Activated T-cell treated with anti-CD3 and anti-CD28 coated beads, Interleukin-2, amount 50 U/mL, for 72 hours (primary cell): ENCODE results near the gene METAP1D. TPM values are rescaled to one million over a fixed set of nuclear protein-coding genes. Genes with fewer than 3 reads are reported as not detected.

Source experiments
- ATAC-seq, 2 donors: fragments of 150-1000 bp; cut with Tn5 transposase; replicated peaks in 1 of 2; 2 replicates each; pipeline ENCODE4 v1.10.0; 2021; ENCODE audit warnings: moderate library complexity in 2 of 2, mild to moderate bottlenecking in 1 of 2
- DNase-seq, 2 donors: peaks; one replicate each; pipeline ENCODE4 v3.0.0; 2021 to 2022; ENCODE audit warnings: mixed read lengths in 1 of 2
- H3K27ac Mint-ChIP-seq: one replicate; pipeline ENCODE4 v1.8.0; 2022; ENCODE audit warnings: mild to moderate bottlenecking, moderate library complexity, mixed read lengths
- H3K27me3 Mint-ChIP-seq: one replicate; pipeline ENCODE4 v1.8.0; 2022; ENCODE audit warnings: low read depth, mixed read lengths
- H3K36me3 Mint-ChIP-seq, 2 donors: one replicate each; pipeline ENCODE4 v1.8.0; 2022; ENCODE audit warnings: mixed read lengths in 2 of 2, mild to moderate bottlenecking in 1 of 2; ENCODE audit not compliant: insufficient read depth in 2 of 2
- H3K4me1 Mint-ChIP-seq: one replicate; pipeline ENCODE4 v1.8.0; 2022; ENCODE audit warnings: low read depth, mixed read lengths
- H3K4me3 Mint-ChIP-seq, 2 donors: one replicate each; pipeline ENCODE4 v1.8.0; 2022; ENCODE audit warnings: mild to moderate bottlenecking in 2 of 2, mixed read lengths in 2 of 2, moderate library complexity in 2 of 2
- H3K9me3 Mint-ChIP-seq, 2 donors: one replicate each; pipeline ENCODE4 v1.8.0; 2022; ENCODE audit warnings: mixed read lengths in 2 of 2
- total RNA-seq, 2 donors: library from RNA; stranded (reverse); gene quantifications; one replicate each; pipeline ENCODE4 v1.2.3, GENCODE V29; 2022

METAP1D gene
- total RNA-seq, 2 donors from 2014 or later: 4.4 to 9.9 TPM

GRCh38 chr2:172007372-172007771 lies 7.6 kb downstream of the METAP1D start:
- DNase-seq: no peak
- H3K27ac Mint-ChIP-seq: no peak overlapping the region
- H3K36me3 Mint-ChIP-seq: peaks cover 0 to 3% of the 10 kb centered on the region in 2 donors
- peaks cover 22% of the 10 kb centered on the region for H3K4me1 Mint-ChIP-seq
- H3K4me3 Mint-ChIP-seq: no peak overlapping the region
- ATAC-seq: no peak
- H3K27me3 Mint-ChIP-seq: no peaks in the 10 kb centered on the region
- no peaks in the 10 kb centered on the region for H3K9me3 Mint-ChIP-seq

GRCh38 chr2:172009823-172010222 lies 10.1 kb downstream of the METAP1D start:
- Mint-ChIP-seq H3K4me1 (peaks cover 26% of the 10 kb centered on the region), H3K27me3 (no peaks in the 10 kb centered on the region), H3K36me3 (peaks cover 0 to 3% of the 10 kb centered on the region in 2 donors), H3K4me3 (no peak overlapping the region), H3K27ac (no peak overlapping the region), H3K9me3 (no peaks in the 10 kb centered on the region)
- DNase-seq: no peak
- no peak for ATAC-seq

- DNase-seq (no peak), ATAC-seq (peak; percentile 34 to 52)
- H3K36me3 Mint-ChIP-seq: peaks cover 0 to 3% of the 10 kb centered on the region in 2 donors
- no peaks in the 10 kb centered on the region for H3K27me3 Mint-ChIP-seq
- no peak overlapping the region for H3K4me3 Mint-ChIP-seq
- H3K27ac Mint-ChIP-seq: no peak overlapping the region
- peaks cover 26% of the 10 kb centered on the region for H3K4me1 Mint-ChIP-seq
- H3K9me3 Mint-ChIP-seq: no peaks in the 10 kb centered on the region
Measured at GRCh38 chr2:172011812-172012575, 12.2 kb downstream of the METAP1D start.

GRCh38 chr2:172012677-172013391 lies 13.1 kb downstream of the METAP1D start:
- peaks cover 26% of the 10 kb centered on the region for H3K4me1 Mint-ChIP-seq
- no peaks in the 10 kb centered on the region for H3K9me3 Mint-ChIP-seq
- no peak overlapping the region for H3K4me3 Mint-ChIP-seq
- no peaks in the 10 kb centered on the region for H3K27me3 Mint-ChIP-seq
- ATAC-seq (no peak), DNase-seq (no peak)
- H3K27ac Mint-ChIP-seq: no peak overlapping the region
- peaks cover 0 to 3% of the 10 kb centered on the region in 2 donors for H3K36me3 Mint-ChIP-seq

- no peak for DNase-seq
- H3K4me3 Mint-ChIP-seq: no peak overlapping the region
- H3K27ac Mint-ChIP-seq: no peak overlapping the region
Measured at GRCh38 chr2:172013396-172013795, 13.6 kb downstream of the METAP1D start.

GRCh38 chr2:172021074-172021931 lies 21.6 kb downstream of the METAP1D start:
- Mint-ChIP-seq H3K27ac (no peak overlapping the region), H3K27me3 (no peaks in the 10 kb centered on the region), H3K4me3 (no peak overlapping the region), H3K9me3 (no peaks in the 10 kb centered on the region), H3K36me3 (no peaks in the 10 kb centered on the region), H3K4me1 (peaks cover 8% of the 10 kb centered on the region)
- ATAC-seq: no peak
- DNase-seq: no peak

More at GRCh38 chr2:172013396-172013795, 13.6 kb downstream of the METAP1D start:
- H3K9me3 Mint-ChIP-seq: no peaks in the 10 kb centered on the region
- no peak for ATAC-seq
- H3K4me1 Mint-ChIP-seq: peaks cover 26% of the 10 kb centered on the region
- no peaks in the 10 kb centered on the region for H3K27me3 Mint-ChIP-seq
- H3K36me3 Mint-ChIP-seq: peaks cover 0 to 3% of the 10 kb centered on the region in 2 donors

GRCh38 chr2:172021955-172022354 lies 22.2 kb downstream of the METAP1D start:
- no peak for DNase-seq
- peaks cover 8% of the 10 kb centered on the region for H3K4me1 Mint-ChIP-seq
- no peak for ATAC-seq
- no peaks in the 10 kb centered on the region for H3K36me3 Mint-ChIP-seq
- no peak overlapping the region for H3K4me3 Mint-ChIP-seq
- H3K27ac Mint-ChIP-seq: no peak overlapping the region
- no peaks in the 10 kb centered on the region for H3K27me3 Mint-ChIP-seq
- H3K9me3 Mint-ChIP-seq: no peaks in the 10 kb centered on the region

- DNase-seq (no peak), ATAC-seq (no peak)
- Mint-ChIP-seq H3K4me1 (no peaks in the 10 kb centered on the region), H3K27ac (no peak overlapping the region), H3K4me3 (no peak overlapping the region), H3K9me3 (no peaks in the 10 kb centered on the region), H3K36me3 (no peaks in the 10 kb centered on the region), H3K27me3 (no peaks in the 10 kb centered on the region)
Measured at GRCh38 chr2:172031536-172031935, 31.8 kb downstream of the METAP1D start.

GRCh38 chr2:172038121-172038520 lies 38.4 kb downstream of the METAP1D start:
- Mint-ChIP-seq H3K4me3 (no peak overlapping the region), H3K36me3 (peaks cover 0 to 2% of the 10 kb centered on the region in 2 donors), H3K27ac (no peak overlapping the region), H3K4me1 (no peaks in the 10 kb centered on the region), H3K9me3 (no peaks in the 10 kb centered on the region), H3K27me3 (no peaks in the 10 kb centered on the region)
- DNase-seq: no peak
- no peak for ATAC-seq

- H3K4me1 Mint-ChIP-seq: no peaks in the 10 kb centered on the region
- no peak for DNase-seq
- no peaks in the 10 kb centered on the region for H3K27me3 Mint-ChIP-seq
- ATAC-seq: no peak
- H3K9me3 Mint-ChIP-seq: no peaks in the 10 kb centered on the region
- H3K4me3 Mint-ChIP-seq: no peak overlapping the region
- H3K27ac Mint-ChIP-seq: no peak overlapping the region
- H3K36me3 Mint-ChIP-seq: peaks cover 0 to 2% of the 10 kb centered on the region in 2 donors
Measured at GRCh38 chr2:172038604-172039003, 38.9 kb downstream of the METAP1D start.

GRCh38 chr2:172039011-172039704 lies 39.4 kb downstream of the METAP1D start:
- Mint-ChIP-seq H3K27me3 (no peaks in the 10 kb centered on the region), H3K36me3 (peaks cover 0 to 2% of the 10 kb centered on the region in 2 donors), H3K27ac (no peak overlapping the region), H3K4me3 (no peak overlapping the region), H3K4me1 (no peaks in the 10 kb centered on the region), H3K9me3 (no peaks in the 10 kb centered on the region)
- ATAC-seq (no peak), DNase-seq (no peak)

- Mint-ChIP-seq H3K4me1 (no peaks in the 10 kb centered on the region), H3K9me3 (no peaks in the 10 kb centered on the region), H3K4me3 (no peak overlapping the region), H3K36me3 (peaks cover 0 to 2% of the 10 kb centered on the region in 2 donors), H3K27ac (no peak overlapping the region), H3K27me3 (no peaks in the 10 kb centered on the region)
- ATAC-seq: no peak
- DNase-seq: no peak
Measured at GRCh38 chr2:172040311-172040710, 40.6 kb downstream of the METAP1D start.
